B cell (primary cell): Measurements from ENCODE around the gene RNF217. TPM values are rescaled to one million over a fixed set of nuclear protein-coding genes. Genes with fewer than 3 reads are reported as not detected.

Source experiments
- ATAC-seq: fragments of 200-7000 bp; cut with Tn5 transposase; one replicate; pipeline ENCODE4 v1.10.0; 2021; ENCODE audit warnings: low read depth, mild to moderate bottlenecking, moderate number of reproducible peaks, moderate library complexity
- CTCF ChIA-PET: fragments of 350-600 bp; sonication (Branson Sonifier 250); formaldehyde crosslinking; loops from one replicate; lab custom pipeline; 2021; ENCODE audit warnings: antibody characterized with exemption, inconsistent platforms; lab: Charles Lee
- POLR2A ChIA-PET: fragments of 350-600 bp; sonication (Branson Sonifier 250); formaldehyde crosslinking; loops from one replicate; lab custom pipeline; 2021; ENCODE audit warnings: antibody characterized with exemption; lab: Charles Lee
- DNase-seq: peaks from one replicate; pipeline ENCODE4 v3.0.0; 2013
- H2AFZ ChIP-seq: 2 replicates; pipeline ENCODE4 v1.6.1; 2012; ENCODE audit warnings: mild to moderate bottlenecking, low read depth, low read length; ENCODE audit not compliant: insufficient read depth, poor library complexity, severe bottlenecking
- H3K27ac ChIP-seq, 2 donors: 1 replicate in 1 of 2; 2 replicates in 1 of 2; pipeline ENCODE4 v1.5.1; 2012 to 2013; ENCODE audit warnings: low read length in 2 of 2, mild to moderate bottlenecking in 2 of 2, moderate library complexity in 1 of 2
- H3K27me3 ChIP-seq, 4 experiments: fragments of 200-600 bp in 1 of 4; sonication (generic) in 1 of 4; replicated peaks in 1 of 4; 1 replicate in 2 of 4; 2 replicates in 2 of 4; pipeline versions ENCODE4 v1.6.1 to v1.7.0; 2013 to 2016; ENCODE audit warnings: low read length in 3 of 4, mild to moderate bottlenecking in 2 of 4, mixed read lengths in 1 of 4, moderate library complexity in 1 of 4; ENCODE audit not compliant: insufficient read depth in 4 of 4, control insufficient read depth in 3 of 4; ENCODE audit errors: control extremely low read depth in 1 of 4
- H3K36me3 ChIP-seq, 2 experiments: replicated peaks in 1 of 2; 1 replicate in 1 of 2; 2 replicates in 1 of 2; pipeline versions ENCODE4 v1.6.1 to v1.7.1; 2013; ENCODE audit warnings: low read length in 1 of 2; ENCODE audit not compliant: insufficient read depth in 2 of 2, control insufficient read depth in 1 of 2; ENCODE audit errors: control extremely low read depth in 1 of 2, extremely low read depth in 1 of 2
- H3K4me1 ChIP-seq, 2 donors: fragments of 200-600 bp in 1 of 2; sonication (generic) in 1 of 2; 1 replicate in 1 of 2; 2 replicates in 1 of 2; pipeline versions ENCODE4 v1.5.1 to v1.6.1; 2013 to 2017; ENCODE audit warnings: low read length in 2 of 2; ENCODE audit not compliant: control insufficient read depth in 2 of 2, insufficient read depth in 2 of 2
- H3K4me2 ChIP-seq: replicated peaks from 2 replicates; pipeline ENCODE3; 2012; ENCODE audit warnings: mild to moderate bottlenecking, low read depth, low read length; ENCODE audit not compliant: poor library complexity, severe bottlenecking
- H3K4me3 ChIP-seq, 5 experiments: fragments of 200-600 bp in 1 of 5; sonication (generic) in 1 of 5; 1 replicate in 3 of 5; 2 replicates in 2 of 5; pipeline versions ENCODE4 v1.5.1 to v1.7.0; 2011 to 2016; ENCODE audit warnings: low read length in 4 of 5, mild to moderate bottlenecking in 4 of 5, low read depth in 2 of 5, control low read depth in 1 of 5, moderate library complexity in 1 of 5; ENCODE audit not compliant: insufficient read depth in 1 of 5; ENCODE audit errors: control extremely low read depth in 1 of 5, extremely low read depth in 1 of 5
- H3K79me2 ChIP-seq: fragments of 200-600 bp; sonication (generic); one replicate; pipeline ENCODE4 v1.6.0; 2016; ENCODE audit warnings: low read length; ENCODE audit not compliant: control insufficient read depth, insufficient read depth
- H3K9ac ChIP-seq: fragments of 200-600 bp; sonication (generic); 2 replicates; pipeline ENCODE4 v1.6.1; 2017; ENCODE audit warnings: mild to moderate bottlenecking, low read length, moderate library complexity
- H3K9me3 ChIP-seq, 3 donors: one replicate each; pipeline versions ENCODE4 v1.6.1 to v1.7.1; 2013; ENCODE audit warnings: low read length in 2 of 3; ENCODE audit not compliant: control insufficient read depth in 2 of 3, insufficient read depth in 1 of 3; ENCODE audit errors: control extremely low read depth in 1 of 3
- H4K20me1 ChIP-seq: 2 replicates; pipeline ENCODE4 v1.6.0; 2012; ENCODE audit warnings: mild to moderate bottlenecking, low read length; ENCODE audit not compliant: insufficient read depth, control insufficient read depth, poor library complexity, severe bottlenecking
- H3K27ac Mint-ChIP-seq: one replicate; pipeline ENCODE4 v1.8.0; 2021; ENCODE audit warnings: mixed read lengths
- H3K27me3 Mint-ChIP-seq: one replicate; pipeline ENCODE4 v1.8.0; 2021; ENCODE audit warnings: mixed read lengths
- H3K4me1 Mint-ChIP-seq: one replicate; pipeline ENCODE4 v1.8.0; 2021; ENCODE audit warnings: mixed read lengths
- H3K4me3 Mint-ChIP-seq: one replicate; pipeline ENCODE4 v1.8.0; 2021; ENCODE audit warnings: mixed read lengths
- H3K9me3 Mint-ChIP-seq: one replicate; pipeline ENCODE4 v1.8.0; 2022; ENCODE audit warnings: mixed read lengths; ENCODE audit not compliant: insufficient read depth
- CTCF ChIP-seq: fragments of 200-600 bp; IDR thresholded peaks from one replicate; pipeline ENCODE4 v1.8.0; 2022; ENCODE audit warnings: antibody characterized with exemption, mild to moderate bottlenecking
- EZH2 ChIP-seq: IDR thresholded peaks from 2 replicates; pipeline ENCODE4 v1.6.1; 2012; ENCODE audit warnings: borderline replicate concordance, low read depth, mild to moderate bottlenecking, moderate library complexity, low read length; ENCODE audit not compliant: insufficient read depth, poor library complexity, severe bottlenecking
- WGBS: methylation state at CpG from one replicate; pipeline ENCODE4 v1.1.5; 2013; ENCODE audit warnings: missing lambda C conversion rate; ENCODE audit not compliant: insufficient coverage; 5-methylcytosine and 5-hydroxymethylcytosine counted together
- intact Hi-C: fragments of 100-400 bp; cut with micrococcal nuclease; formaldehyde crosslinking; loops from one replicate; pipeline ENCODE4 v1.10.0; 2022
- polyA plus RNA-seq: library from polyadenylated mRNA; depleted of rRNA; stranded (reverse); fragments of >200 nt; gene quantifications from 2 replicates; pipeline ENCODE4 v1.2.3, GENCODE V29; 2012
- total RNA-seq, 2 donors: library from RNA; stranded (reverse); fragments of 120-200 nt in 1 of 2; gene quantifications; 1 replicate in 1 of 2; 2 replicates in 1 of 2; pipeline versions ENCODE4 v1.2.3 to v1.2.4, GENCODE V29; 2013 to 2022

RNF217 gene
- total and polyA plus RNA-seq, 2 donors (not counting 1 experiment from before 2014, with no cell fraction given): 0.03 TPM; not detected in 1

- intact Hi-C loops: no loop called here
- Histone ChIP-seq H3K79me2 (no peaks in the 10 kb centered on the region), H3K4me1 (no peaks in the 10 kb centered on the region), H3K9ac (no peak overlapping the region), H3K4me3 (no peak overlapping the region), H2AFZ (no peak overlapping the region), H3K27ac (no peak overlapping the region), H3K9me3 (no peaks in the 10 kb centered on the region), H3K36me3 (no peaks in the 10 kb centered on the region), H3K27me3 (no peaks in the 10 kb centered on the region), H4K20me1 (no peaks in the 10 kb centered on the region), H3K4me2 (no peak overlapping the region)
- Mint-ChIP-seq H3K27ac (no peak overlapping the region), H3K4me3 (no peak overlapping the region), H3K27me3 (no peaks in the 10 kb centered on the region), H3K4me1 (no peaks in the 10 kb centered on the region), H3K9me3 (no peaks in the 10 kb centered on the region)
- WGBS: 93% methylated on average over 3 of the region's 8 CpGs
- ChIA-PET POLR2A (no interaction called here), CTCF (no interaction called here)
- ATAC-seq: no peak
- DNase-seq: no peak
- TF ChIP-seq CTCF (no peak), EZH2 (no peak)
Observed at GRCh38 chr6:125082908-125083683, 120.9 kb downstream of the RNF217 start.

- Histone ChIP-seq H3K27ac (no peak overlapping the region), H3K36me3 (no peaks in the 10 kb centered on the region), H3K9ac (no peak overlapping the region), H3K4me1 (no peaks in the 10 kb centered on the region), H3K27me3 (no peaks in the 10 kb centered on the region), H3K4me2 (no peak overlapping the region), H2AFZ (no peak overlapping the region), H3K79me2 (no peaks in the 10 kb centered on the region), H4K20me1 (no peaks in the 10 kb centered on the region), H3K9me3 (no peaks in the 10 kb centered on the region), H3K4me3 (no peak overlapping the region)
- intact Hi-C loops: no loop called here
- Mint-ChIP-seq H3K27ac (no peak overlapping the region), H3K4me1 (no peaks in the 10 kb centered on the region), H3K9me3 (no peaks in the 10 kb centered on the region), H3K4me3 (no peak overlapping the region), H3K27me3 (no peaks in the 10 kb centered on the region)
- TF ChIP-seq CTCF: no peak
- TF ChIP-seq EZH2: no peak
- CTCF ChIA-PET: no interaction called here
- POLR2A ChIA-PET: no interaction called here
- ATAC-seq (no peak), DNase-seq (no peak)
- 60% methylated on average over 1 of the region's 2 CpGs for WGBS
Observed at GRCh38 chr6:125083684-125083990, 121.4 kb downstream of the RNF217 start.
